ENCODE data around the gene UBB. TPM values are rescaled to one million over a fixed set of nuclear protein-coding genes. Genes with fewer than 3 reads are reported as not detected.
"Not testable (repeated sequence)": the region's sequence is repeated elsewhere in the genome, so short reads cannot be mapped to it uniquely, and the experiment has no call there.

Gene UBB
- polyA plus RNA-seq, 1 experiment = 1,944 TPM

DNA sequence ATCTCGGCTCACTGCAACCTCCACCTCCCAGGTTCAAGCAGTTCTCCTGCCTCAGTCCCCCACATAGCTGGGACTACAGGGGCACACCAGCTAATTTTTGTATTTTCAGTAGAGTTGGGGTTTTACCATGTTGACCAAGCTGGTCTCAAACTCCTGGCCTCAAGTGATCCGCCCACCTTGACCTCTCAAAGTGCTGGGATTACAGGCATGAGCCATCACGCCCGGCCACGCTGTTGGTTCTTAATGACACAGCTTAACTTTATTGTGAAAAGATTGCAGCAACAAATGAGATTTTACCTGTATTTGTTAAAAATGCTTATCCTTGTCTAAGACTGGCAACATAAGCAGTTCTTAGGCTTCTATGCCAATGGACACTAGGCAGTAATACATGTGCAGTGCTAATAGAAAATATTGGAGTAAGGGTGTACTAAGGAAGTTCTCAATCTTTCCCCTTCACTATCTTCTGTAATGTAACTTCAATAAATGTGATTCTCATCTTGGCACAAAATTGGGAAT, 2.9 kb downstream of the UBB start:
- ChIA-PET POLR2A (interaction anchor here (1.3 to 4.4 kb wide), 2 partner anchors 32 to 56 kb away, joined by 3 to 102 read pairs; partner anchors contain the start of gene TRPV2), CTCF (interaction anchor here (1.2 to 1.6 kb wide), 3 partner anchors 8 to 70 kb away, joined by 3 to 8 read pairs (median 7); no protein-coding TSS in a partner anchor)
- Histone ChIP-seq H3K9me3 (ENCODE audit: control insufficient read depth, insufficient read depth, low read length) (no peaks in the 10 kb centered on the region; the same call in 1 of the 2 replicates), H3K27me3 (ENCODE audit: control insufficient read depth, insufficient read depth, low read length) (no peaks in the 10 kb centered on the region), H3K27ac (ENCODE audit: low read depth, low read length) (no peak overlapping the region), H3K4me3 (ENCODE audit: low read depth, low read length) (peak overlapping the region; percentile 87; the same call in 1 of the 2 replicates)
- DNase-seq (ENCODE audit: low read depth, low spot score) = no peak
- TF ChIP-seq, protein P1, sequence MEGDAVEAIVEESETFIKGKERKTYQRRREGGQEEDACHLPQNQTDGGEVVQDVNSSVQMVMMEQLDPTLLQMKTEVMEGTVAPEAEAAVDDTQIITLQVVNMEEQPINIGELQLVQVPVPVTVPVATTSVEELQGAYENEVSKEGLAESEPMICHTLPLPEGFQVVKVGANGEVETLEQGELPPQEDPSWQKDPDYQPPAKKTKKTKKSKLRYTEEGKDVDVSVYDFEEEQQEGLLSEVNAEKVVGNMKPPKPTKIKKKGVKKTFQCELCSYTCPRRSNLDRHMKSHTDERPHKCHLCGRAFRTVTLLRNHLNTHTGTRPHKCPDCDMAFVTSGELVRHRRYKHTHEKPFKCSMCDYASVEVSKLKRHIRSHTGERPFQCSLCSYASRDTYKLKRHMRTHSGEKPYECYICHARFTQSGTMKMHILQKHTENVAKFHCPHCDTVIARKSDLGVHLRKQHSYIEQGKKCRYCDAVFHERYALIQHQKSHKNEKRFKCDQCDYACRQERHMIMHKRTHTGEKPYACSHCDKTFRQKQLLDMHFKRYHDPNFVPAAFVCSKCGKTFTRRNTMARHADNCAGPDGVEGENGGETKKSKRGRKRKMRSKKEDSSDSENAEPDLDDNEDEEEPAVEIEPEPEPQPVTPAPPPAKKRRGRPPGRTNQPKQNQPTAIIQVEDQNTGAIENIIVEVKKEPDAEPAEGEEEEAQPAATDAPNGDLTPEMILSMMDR (IDR thresholded peaks at IDR 0.05; ENCODE audit: low read depth, low read length) = no peak

DNA sequence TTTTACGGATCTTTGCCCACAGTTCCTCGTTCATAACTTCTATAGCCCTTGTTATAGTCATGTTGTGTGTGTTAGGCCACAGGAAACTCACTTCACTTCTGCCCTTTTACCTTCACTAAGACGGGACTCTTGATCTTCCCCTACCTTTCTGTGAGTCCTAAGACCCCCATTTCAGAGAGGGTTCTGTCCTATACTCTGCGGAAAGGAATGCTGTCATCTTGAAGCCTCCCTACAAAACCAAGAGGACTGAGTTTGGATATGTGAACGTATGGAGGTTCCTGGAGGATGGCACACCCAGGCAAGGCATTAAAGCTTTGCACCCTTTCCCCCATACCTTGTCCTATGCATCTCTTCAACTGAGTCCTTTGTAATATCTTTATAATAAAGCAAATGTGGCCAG, 3.7 kb downstream of the UBB start:
- Histone ChIP-seq H3K9me3 (ENCODE audit: control insufficient read depth, insufficient read depth, low read length) (no peaks in the 10 kb centered on the region; the same call in 1 of the 2 replicates), H3K4me3 (ENCODE audit: low read depth, low read length) (no peak overlapping the region), H3K27ac (ENCODE audit: low read depth, low read length) (no peak overlapping the region), H3K27me3 (ENCODE audit: control insufficient read depth, insufficient read depth, low read length) (no peaks in the 10 kb centered on the region)
- DNase-seq (ENCODE audit: low read depth, low spot score) = no peak
- ChIA-PET CTCF (interaction anchor here (0.7 to 1.4 kb wide), 2 partner anchors 20 to 161 kb away, joined by 3 to 6 read pairs; no protein-coding TSS in a partner anchor), POLR2A (interaction anchor here (0.7 to 0.9 kb wide), 2 partner anchors 46 to 54 kb away, joined by 3 read pairs; no protein-coding TSS in a partner anchor)
- TF ChIP-seq, protein P1 (IDR thresholded peaks at IDR 0.05; ENCODE audit: low read depth, low read length) = no peak

GRCh38 chr17:16386126-16386507, 5.2 kb downstream of the UBB start:
- not testable (repeated sequence) for H3K27me3 ChIP-seq (ENCODE audit: control insufficient read depth, insufficient read depth, low read length); H3K27ac ChIP-seq (ENCODE audit: low read depth, low read length); H3K4me3 ChIP-seq (ENCODE audit: low read depth, low read length); H3K9me3 ChIP-seq (ENCODE audit: control insufficient read depth, insufficient read depth, low read length); DNase-seq (ENCODE audit: low read depth, low spot score)
- CTCF ChIA-PET = interaction anchor here (0.7 to 1.5 kb wide), 6 partner anchors 22 to 206 kb away, joined by 3 to 8 read pairs (median 4); no protein-coding TSS in a partner anchor
- POLR2A ChIA-PET = interaction anchor here (0.7 kb wide), 2 partner anchors 24 to 34 kb away, joined by 3 to 11 read pairs; no protein-coding TSS in a partner anchor

- ChIA-PET CTCF (interaction anchor here (1.1 kb wide), 1 partner anchor 8 kb away, joined by 3 read pairs; no protein-coding TSS in a partner anchor), POLR2A (interaction anchor here (1.2 kb wide), 1 partner anchor 11 kb away, joined by 4 read pairs; the partner anchor contains the start of gene UBB)
- TF ChIP-seq, protein P1 (IDR thresholded peaks at IDR 0.05; ENCODE audit: low read depth, low read length) = no peak
- Histone ChIP-seq H3K27ac (ENCODE audit: low read depth, low read length) (no peak overlapping the region), H3K9me3 (ENCODE audit: control insufficient read depth, insufficient read depth, low read length) (no peaks in the 10 kb centered on the region; the same call in 1 of the 2 replicates), H3K4me3 (ENCODE audit: low read depth, low read length) (no peak overlapping the region), H3K27me3 (ENCODE audit: control insufficient read depth, insufficient read depth, low read length) (no peaks in the 10 kb centered on the region)
- no peak for DNase-seq (ENCODE audit: low read depth, low spot score)
Observed at GRCh38 chr17:16391451-16391850, 10.6 kb downstream of the UBB start.

DNA sequence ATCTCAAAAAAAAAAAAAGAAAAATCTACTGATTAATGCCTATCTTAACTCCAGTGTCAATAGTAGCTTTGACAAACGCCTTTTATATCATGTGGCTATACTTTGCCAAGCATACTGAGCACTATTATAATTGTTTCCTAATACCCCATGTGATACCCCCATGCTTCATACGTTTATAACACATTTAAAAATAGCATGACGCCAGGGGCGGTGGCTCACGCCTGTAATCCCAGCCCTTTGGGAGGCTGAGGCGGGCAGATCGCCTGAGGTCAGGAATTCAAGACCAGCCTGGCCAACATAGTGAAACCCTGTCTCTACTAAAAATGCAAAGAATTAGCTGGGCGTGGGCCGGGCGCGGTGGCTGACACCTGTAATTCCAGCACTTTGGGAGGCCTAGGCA, 11.6 kb downstream of the UBB start:
- POLR2A ChIA-PET = interaction anchor here (1.2 kb wide), 1 partner anchor 12 kb away, joined by 4 read pairs; the partner anchor contains the start of gene UBB
- CTCF ChIA-PET = interaction anchor here (1.1 kb wide), 1 partner anchor 9 kb away, joined by 3 read pairs; no protein-coding TSS in a partner anchor

GRCh38 chr17:16395887-16396286, 15.0 kb downstream of the UBB start:
- DNase-seq (ENCODE audit: low read depth, low spot score); CTCF ChIA-PET; H3K27ac ChIP-seq (ENCODE audit: low read depth, low read length); H3K27me3 ChIP-seq (ENCODE audit: control insufficient read depth, insufficient read depth, low read length); H3K4me3 ChIP-seq (ENCODE audit: low read depth, low read length); H3K9me3 ChIP-seq (ENCODE audit: control insufficient read depth, insufficient read depth, low read length); POLR2A ChIA-PET: not testable (repeated sequence)

More for the DNA sequence above, 11.6 kb downstream of the UBB start:
- not testable (repeated sequence) for H3K27me3 ChIP-seq (ENCODE audit: control insufficient read depth, insufficient read depth, low read length); H3K9me3 ChIP-seq (ENCODE audit: control insufficient read depth, insufficient read depth, low read length); DNase-seq (ENCODE audit: low read depth, low spot score); H3K4me3 ChIP-seq (ENCODE audit: low read depth, low read length); H3K27ac ChIP-seq (ENCODE audit: low read depth, low read length)

- DNase-seq (ENCODE audit: low read depth, low spot score); H3K27me3 ChIP-seq (ENCODE audit: control insufficient read depth, insufficient read depth, low read length); H3K27ac ChIP-seq (ENCODE audit: low read depth, low read length); H3K9me3 ChIP-seq (ENCODE audit: control insufficient read depth, insufficient read depth, low read length); H3K4me3 ChIP-seq (ENCODE audit: low read depth, low read length); CTCF ChIA-PET; POLR2A ChIA-PET: not testable (repeated sequence)
Observed at GRCh38 chr17:16396693-16397092, 15.8 kb downstream of the UBB start.

Data from AG04450 (cell line).